WTC11 (cell line): Measurements from ENCODE around the gene TEX54. TPM values are rescaled to one million over a fixed set of nuclear protein-coding genes. Genes with fewer than 3 reads are reported as not detected.
A peak's percentile ranks its signal among the peaks of the same experiment; 100 is the strongest.

Experiments
- CBFB ChIP-seq: sonication (generic); formaldehyde crosslinking; IDR thresholded peaks from 2 replicates; pipeline ENCODE4 v1.8.1; 2022; ENCODE audit warnings: mild to moderate bottlenecking, low read depth, missing genetic modification reagents
- MYBL2 ChIP-seq: sonication (generic); formaldehyde crosslinking; IDR thresholded peaks from 2 replicates; pipeline ENCODE4 v1.8.1; 2023; ENCODE audit warnings: mild to moderate bottlenecking, moderate library complexity, missing genetic modification reagents
- RELA ChIP-seq: sonication (generic); formaldehyde crosslinking; IDR thresholded peaks from 2 replicates; pipeline ENCODE4 v1.8.1; 2022; ENCODE audit warnings: missing genetic modification reagents, mild to moderate bottlenecking, borderline replicate concordance
- SOX15 ChIP-seq: fragments of 250-450 bp; sonication (Bioruptor Pico); IDR thresholded peaks from 2 replicates; pipeline ENCODE4 v1.9.0; 2021; ENCODE audit warnings: mild to moderate bottlenecking
- TCF7 ChIP-seq: sonication (generic); formaldehyde crosslinking; IDR thresholded peaks from 2 replicates; pipeline ENCODE4 v1.8.0; 2022; ENCODE audit warnings: mild to moderate bottlenecking, low read depth, missing genetic modification reagents, moderate library complexity
- TP53 ChIP-seq: sonication (generic); formaldehyde crosslinking; IDR thresholded peaks from 2 replicates; pipeline ENCODE4 v1.8.1; 2023; ENCODE audit warnings: mild to moderate bottlenecking, missing genetic modification reagents
- ZNF232 ChIP-seq: sonication (generic); formaldehyde crosslinking; IDR thresholded peaks from 2 replicates; pipeline ENCODE4 v1.8.0; 2022; ENCODE audit warnings: mild to moderate bottlenecking, missing genetic modification reagents
- ZNF263 ChIP-seq: sonication (generic); formaldehyde crosslinking; IDR thresholded peaks from 2 replicates; pipeline ENCODE4 v1.8.1; 2022; ENCODE audit warnings: low read depth, mild to moderate bottlenecking, moderate library complexity, missing genetic modification reagents
- ZNF396 ChIP-seq: fragments of 250-450 bp; sonication (Bioruptor Pico); IDR thresholded peaks from 2 replicates; pipeline ENCODE4 v1.8.0; 2021; ENCODE audit warnings: mild to moderate bottlenecking, moderate library complexity, borderline replicate concordance
- ZNF671 ChIP-seq: fragments of 250-450 bp; sonication (Bioruptor Pico); IDR thresholded peaks from 2 replicates; pipeline ENCODE4 v1.8.0; 2021; ENCODE audit warnings: mild to moderate bottlenecking
- total RNA-seq: library from RNA; stranded (reverse); gene quantifications from 3 replicates; pipeline ENCODE4 v1.2.3, GENCODE V29; 2021
- TF ChIP-seq, protein P1 (sequence below): sonication (generic); formaldehyde crosslinking; IDR thresholded peaks from 2 replicates; pipeline ENCODE4 v1.8.1; 2022; ENCODE audit warnings: missing genetic modification reagents, borderline replicate concordance
- TF ChIP-seq, protein P2 (sequence below): sonication (generic); formaldehyde crosslinking; IDR thresholded peaks from 2 replicates; pipeline ENCODE4 v1.8.0; 2022; ENCODE audit warnings: missing genetic modification reagents
- TF ChIP-seq, protein P3 (sequence below): sonication (generic); formaldehyde crosslinking; IDR thresholded peaks from 2 replicates; pipeline ENCODE4 v1.8.0; 2023; ENCODE audit warnings: missing genetic modification reagents
- TF ChIP-seq, protein P4 (sequence below): sonication (generic); formaldehyde crosslinking; IDR thresholded peaks from 2 replicates; pipeline ENCODE4 v1.8.1; 2022; ENCODE audit warnings: mild to moderate bottlenecking, moderate library complexity, missing genetic modification reagents
- TF ChIP-seq, protein P5 (sequence below): sonication (generic); formaldehyde crosslinking; IDR thresholded peaks from 2 replicates; pipeline ENCODE4 v1.8.1; 2023; ENCODE audit warnings: mild to moderate bottlenecking, missing genetic modification reagents, borderline replicate concordance
- TF ChIP-seq, protein P6 (sequence below): sonication (generic); formaldehyde crosslinking; IDR thresholded peaks from 2 replicates; pipeline ENCODE4 v1.8.0; 2023; ENCODE audit warnings: missing genetic modification reagents, mild to moderate bottlenecking, borderline replicate concordance
- TF ChIP-seq, protein P7 (sequence below): fragments of 250-450 bp; sonication (Bioruptor Pico); IDR thresholded peaks from 2 replicates; pipeline ENCODE4 v1.9.0; 2021; ENCODE audit warnings: mild to moderate bottlenecking
- TF ChIP-seq, protein P8 (sequence below): fragments of 250-450 bp; sonication (Bioruptor Pico); IDR thresholded peaks from 2 replicates; pipeline ENCODE4 v1.9.0; 2021; ENCODE audit warnings: moderate library complexity, mild to moderate bottlenecking, inconsistent platforms, borderline replicate concordance
- TF ChIP-seq, protein P9 (sequence below): sonication (generic); formaldehyde crosslinking; IDR thresholded peaks from 2 replicates; pipeline ENCODE4 v1.8.1; 2023; ENCODE audit warnings: mild to moderate bottlenecking, missing genetic modification reagents, moderate library complexity

Gene TEX54
- total RNA-seq, 1 experiment from 2014 or later: not detected

DNA sequence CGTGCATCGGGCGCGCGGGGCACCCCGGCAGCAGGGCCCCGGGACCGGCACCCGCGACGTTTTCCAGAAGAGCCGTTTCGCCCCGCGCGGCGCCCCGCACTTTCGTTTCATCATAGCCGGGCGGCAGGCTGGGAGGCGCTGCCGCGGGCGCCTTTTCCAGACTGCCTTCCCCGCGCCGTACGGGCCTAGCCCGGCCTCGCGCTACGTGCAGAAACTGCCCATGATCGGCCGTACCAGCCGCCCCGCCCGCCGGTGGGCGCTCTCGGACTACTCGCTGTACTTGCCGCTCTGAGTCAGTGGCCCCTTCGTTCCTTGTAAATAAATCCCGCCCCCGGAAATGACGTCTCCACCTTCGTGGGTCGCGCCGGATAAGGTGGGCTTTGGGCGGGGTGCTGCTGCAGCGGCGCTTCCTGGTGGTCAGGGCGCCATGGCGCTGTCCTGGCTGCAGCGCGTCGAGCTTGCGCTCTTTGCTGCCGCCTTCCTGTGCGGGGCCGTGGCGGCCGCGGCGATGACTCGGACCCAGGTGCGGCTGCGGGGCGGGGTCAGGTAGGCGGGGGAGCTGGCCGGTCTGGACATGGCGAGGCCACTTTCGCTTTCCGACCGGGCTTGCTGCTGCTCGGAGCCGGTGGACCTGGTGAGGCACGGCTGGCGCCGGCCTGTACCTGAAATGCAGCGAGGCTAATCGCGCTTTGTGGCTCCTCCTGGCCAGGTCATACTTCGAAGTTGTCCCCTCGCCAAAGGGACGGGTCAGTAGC lies 45.5 kb downstream of the TEX54 start, which contains the start of gene TMEM179B (continued):
- TF ChIP-seq, protein P1, sequence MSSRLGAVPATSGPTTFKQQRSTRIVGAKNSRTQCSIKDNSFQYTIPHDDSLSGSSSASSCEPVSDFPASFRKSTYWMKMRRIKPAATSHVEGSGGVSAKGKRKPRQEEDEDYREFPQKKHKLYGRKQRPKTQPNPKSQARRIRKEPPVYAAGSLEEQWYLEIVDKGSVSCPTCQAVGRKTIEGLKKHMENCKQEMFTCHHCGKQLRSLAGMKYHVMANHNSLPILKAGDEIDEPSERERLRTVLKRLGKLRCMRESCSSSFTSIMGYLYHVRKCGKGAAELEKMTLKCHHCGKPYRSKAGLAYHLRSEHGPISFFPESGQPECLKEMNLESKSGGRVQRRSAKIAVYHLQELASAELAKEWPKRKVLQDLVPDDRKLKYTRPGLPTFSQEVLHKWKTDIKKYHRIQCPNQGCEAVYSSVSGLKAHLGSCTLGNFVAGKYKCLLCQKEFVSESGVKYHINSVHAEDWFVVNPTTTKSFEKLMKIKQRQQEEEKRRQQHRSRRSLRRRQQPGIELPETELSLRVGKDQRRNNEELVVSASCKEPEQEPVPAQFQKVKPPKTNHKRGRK: no peak
- no peak for TF ChIP-seq SOX15 (CRISPR knock-in tag)
- TF ChIP-seq CBFB: peak; percentile 98
- TF ChIP-seq ZNF396 (CRISPR knock-in tag): no peak
- TF ChIP-seq, protein P2, sequence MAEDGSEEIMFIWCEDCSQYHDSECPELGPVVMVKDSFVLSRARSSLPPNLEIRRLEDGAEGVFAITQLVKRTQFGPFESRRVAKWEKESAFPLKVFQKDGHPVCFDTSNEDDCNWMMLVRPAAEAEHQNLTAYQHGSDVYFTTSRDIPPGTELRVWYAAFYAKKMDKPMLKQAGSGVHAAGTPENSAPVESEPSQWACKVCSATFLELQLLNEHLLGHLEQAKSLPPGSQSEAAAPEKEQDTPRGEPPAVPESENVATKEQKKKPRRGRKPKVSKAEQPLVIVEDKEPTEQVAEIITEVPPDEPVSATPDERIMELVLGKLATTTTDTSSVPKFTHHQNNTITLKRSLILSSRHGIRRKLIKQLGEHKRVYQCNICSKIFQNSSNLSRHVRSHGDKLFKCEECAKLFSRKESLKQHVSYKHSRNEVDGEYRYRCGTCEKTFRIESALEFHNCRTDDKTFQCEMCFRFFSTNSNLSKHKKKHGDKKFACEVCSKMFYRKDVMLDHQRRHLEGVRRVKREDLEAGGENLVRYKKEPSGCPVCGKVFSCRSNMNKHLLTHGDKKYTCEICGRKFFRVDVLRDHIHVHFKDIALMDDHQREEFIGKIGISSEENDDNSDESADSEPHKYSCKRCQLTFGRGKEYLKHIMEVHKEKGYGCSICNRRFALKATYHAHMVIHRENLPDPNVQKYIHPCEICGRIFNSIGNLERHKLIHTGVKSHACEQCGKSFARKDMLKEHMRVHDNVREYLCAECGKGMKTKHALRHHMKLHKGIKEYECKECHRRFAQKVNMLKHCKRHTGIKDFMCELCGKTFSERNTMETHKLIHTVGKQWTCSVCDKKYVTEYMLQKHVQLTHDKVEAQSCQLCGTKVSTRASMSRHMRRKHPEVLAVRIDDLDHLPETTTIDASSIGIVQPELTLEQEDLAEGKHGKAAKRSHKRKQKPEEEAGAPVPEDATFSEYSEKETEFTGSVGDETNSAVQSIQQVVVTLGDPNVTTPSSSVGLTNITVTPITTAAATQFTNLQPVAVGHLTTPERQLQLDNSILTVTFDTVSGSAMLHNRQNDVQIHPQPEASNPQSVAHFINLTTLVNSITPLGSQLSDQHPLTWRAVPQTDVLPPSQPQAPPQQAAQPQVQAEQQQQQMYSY (CRISPR knock-in tag): peak; percentile 54
- TF ChIP-seq, protein P3, sequence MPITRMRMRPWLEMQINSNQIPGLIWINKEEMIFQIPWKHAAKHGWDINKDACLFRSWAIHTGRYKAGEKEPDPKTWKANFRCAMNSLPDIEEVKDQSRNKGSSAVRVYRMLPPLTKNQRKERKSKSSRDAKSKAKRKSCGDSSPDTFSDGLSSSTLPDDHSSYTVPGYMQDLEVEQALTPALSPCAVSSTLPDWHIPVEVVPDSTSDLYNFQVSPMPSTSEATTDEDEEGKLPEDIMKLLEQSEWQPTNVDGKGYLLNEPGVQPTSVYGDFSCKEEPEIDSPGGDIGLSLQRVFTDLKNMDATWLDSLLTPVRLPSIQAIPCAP (CRISPR knock-in tag): peak; percentile 92
- TF ChIP-seq, protein P4, sequence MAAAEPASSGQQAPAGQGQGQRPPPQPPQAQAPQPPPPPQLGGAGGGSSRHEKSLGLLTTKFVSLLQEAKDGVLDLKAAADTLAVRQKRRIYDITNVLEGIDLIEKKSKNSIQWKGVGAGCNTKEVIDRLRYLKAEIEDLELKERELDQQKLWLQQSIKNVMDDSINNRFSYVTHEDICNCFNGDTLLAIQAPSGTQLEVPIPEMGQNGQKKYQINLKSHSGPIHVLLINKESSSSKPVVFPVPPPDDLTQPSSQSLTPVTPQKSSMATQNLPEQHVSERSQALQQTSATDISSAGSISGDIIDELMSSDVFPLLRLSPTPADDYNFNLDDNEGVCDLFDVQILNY: peak; percentile 90
- TF ChIP-seq ZNF263 (CRISPR knock-in tag): peak; percentile 35; the same call in 1 of the 2 replicates
- TF ChIP-seq ZNF232: peak; percentile 96
- TF ChIP-seq RELA (CRISPR knock-in tag): peak; percentile 86; the same call in 1 of the 2 replicates
- TF ChIP-seq, protein P5, sequence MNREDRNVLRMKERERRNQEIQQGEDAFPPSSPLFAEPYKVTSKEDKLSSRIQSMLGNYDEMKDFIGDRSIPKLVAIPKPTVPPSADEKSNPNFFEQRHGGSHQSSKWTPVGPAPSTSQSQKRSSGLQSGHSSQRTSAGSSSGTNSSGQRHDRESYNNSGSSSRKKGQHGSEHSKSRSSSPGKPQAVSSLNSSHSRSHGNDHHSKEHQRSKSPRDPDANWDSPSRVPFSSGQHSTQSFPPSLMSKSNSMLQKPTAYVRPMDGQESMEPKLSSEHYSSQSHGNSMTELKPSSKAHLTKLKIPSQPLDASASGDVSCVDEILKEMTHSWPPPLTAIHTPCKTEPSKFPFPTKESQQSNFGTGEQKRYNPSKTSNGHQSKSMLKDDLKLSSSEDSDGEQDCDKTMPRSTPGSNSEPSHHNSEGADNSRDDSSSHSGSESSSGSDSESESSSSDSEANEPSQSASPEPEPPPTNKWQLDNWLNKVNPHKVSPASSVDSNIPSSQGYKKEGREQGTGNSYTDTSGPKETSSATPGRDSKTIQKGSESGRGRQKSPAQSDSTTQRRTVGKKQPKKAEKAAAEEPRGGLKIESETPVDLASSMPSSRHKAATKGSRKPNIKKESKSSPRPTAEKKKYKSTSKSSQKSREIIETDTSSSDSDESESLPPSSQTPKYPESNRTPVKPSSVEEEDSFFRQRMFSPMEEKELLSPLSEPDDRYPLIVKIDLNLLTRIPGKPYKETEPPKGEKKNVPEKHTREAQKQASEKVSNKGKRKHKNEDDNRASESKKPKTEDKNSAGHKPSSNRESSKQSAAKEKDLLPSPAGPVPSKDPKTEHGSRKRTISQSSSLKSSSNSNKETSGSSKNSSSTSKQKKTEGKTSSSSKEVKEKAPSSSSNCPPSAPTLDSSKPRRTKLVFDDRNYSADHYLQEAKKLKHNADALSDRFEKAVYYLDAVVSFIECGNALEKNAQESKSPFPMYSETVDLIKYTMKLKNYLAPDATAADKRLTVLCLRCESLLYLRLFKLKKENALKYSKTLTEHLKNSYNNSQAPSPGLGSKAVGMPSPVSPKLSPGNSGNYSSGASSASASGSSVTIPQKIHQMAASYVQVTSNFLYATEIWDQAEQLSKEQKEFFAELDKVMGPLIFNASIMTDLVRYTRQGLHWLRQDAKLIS (CRISPR knock-in tag): peak; percentile 99
- TF ChIP-seq ZNF671 (CRISPR knock-in tag): peak; percentile 74; the same call in 1 of the 2 replicates
- TF ChIP-seq, protein P6, sequence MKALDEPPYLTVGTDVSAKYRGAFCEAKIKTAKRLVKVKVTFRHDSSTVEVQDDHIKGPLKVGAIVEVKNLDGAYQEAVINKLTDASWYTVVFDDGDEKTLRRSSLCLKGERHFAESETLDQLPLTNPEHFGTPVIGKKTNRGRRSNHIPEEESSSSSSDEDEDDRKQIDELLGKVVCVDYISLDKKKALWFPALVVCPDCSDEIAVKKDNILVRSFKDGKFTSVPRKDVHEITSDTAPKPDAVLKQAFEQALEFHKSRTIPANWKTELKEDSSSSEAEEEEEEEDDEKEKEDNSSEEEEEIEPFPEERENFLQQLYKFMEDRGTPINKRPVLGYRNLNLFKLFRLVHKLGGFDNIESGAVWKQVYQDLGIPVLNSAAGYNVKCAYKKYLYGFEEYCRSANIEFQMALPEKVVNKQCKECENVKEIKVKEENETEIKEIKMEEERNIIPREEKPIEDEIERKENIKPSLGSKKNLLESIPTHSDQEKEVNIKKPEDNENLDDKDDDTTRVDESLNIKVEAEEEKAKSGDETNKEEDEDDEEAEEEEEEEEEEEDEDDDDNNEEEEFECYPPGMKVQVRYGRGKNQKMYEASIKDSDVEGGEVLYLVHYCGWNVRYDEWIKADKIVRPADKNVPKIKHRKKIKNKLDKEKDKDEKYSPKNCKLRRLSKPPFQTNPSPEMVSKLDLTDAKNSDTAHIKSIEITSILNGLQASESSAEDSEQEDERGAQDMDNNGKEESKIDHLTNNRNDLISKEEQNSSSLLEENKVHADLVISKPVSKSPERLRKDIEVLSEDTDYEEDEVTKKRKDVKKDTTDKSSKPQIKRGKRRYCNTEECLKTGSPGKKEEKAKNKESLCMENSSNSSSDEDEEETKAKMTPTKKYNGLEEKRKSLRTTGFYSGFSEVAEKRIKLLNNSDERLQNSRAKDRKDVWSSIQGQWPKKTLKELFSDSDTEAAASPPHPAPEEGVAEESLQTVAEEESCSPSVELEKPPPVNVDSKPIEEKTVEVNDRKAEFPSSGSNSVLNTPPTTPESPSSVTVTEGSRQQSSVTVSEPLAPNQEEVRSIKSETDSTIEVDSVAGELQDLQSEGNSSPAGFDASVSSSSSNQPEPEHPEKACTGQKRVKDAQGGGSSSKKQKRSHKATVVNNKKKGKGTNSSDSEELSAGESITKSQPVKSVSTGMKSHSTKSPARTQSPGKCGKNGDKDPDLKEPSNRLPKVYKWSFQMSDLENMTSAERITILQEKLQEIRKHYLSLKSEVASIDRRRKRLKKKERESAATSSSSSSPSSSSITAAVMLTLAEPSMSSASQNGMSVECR (CRISPR knock-in tag): peak; percentile 94
- TF ChIP-seq, protein P7, sequence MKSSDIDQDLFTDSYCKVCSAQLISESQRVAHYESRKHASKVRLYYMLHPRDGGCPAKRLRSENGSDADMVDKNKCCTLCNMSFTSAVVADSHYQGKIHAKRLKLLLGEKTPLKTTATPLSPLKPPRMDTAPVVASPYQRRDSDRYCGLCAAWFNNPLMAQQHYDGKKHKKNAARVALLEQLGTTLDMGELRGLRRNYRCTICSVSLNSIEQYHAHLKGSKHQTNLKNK (CRISPR knock-in tag): 0 out of 2 replicates have a peak, but pooled peaks have one; percentile 24
- TF ChIP-seq, protein P8, sequence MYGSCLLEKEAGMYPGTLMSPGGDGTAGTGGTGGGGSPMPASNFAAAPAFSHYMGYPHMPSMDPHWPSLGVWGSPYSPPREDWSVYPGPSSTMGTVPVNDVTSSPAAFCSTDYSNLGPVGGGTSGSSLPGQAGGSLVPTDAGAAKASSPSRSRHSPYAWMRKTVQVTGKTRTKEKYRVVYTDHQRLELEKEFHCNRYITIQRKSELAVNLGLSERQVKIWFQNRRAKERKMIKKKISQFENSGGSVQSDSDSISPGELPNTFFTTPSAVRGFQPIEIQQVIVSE: no peak
- TF ChIP-seq TCF7 (CRISPR knock-in tag): peak; percentile 23; the same call in 1 of the 2 replicates
- peak; percentile 83; the same call in 1 of the 2 replicates for TF ChIP-seq MYBL2 (CRISPR knock-in tag)
- peak; percentile 94; the same call in 1 of the 2 replicates for TF ChIP-seq TP53 (CRISPR knock-in tag)
- TF ChIP-seq, protein P9, sequence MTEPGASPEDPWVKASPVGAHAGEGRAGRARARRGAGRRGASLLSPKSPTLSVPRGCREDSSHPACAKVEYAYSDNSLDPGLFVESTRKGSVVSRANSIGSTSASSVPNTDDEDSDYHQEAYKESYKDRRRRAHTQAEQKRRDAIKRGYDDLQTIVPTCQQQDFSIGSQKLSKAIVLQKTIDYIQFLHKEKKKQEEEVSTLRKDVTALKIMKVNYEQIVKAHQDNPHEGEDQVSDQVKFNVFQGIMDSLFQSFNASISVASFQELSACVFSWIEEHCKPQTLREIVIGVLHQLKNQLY (CRISPR knock-in tag): peak; percentile 89; the same call in 1 of the 2 replicates
